GM19397 (cell line): ENCODE data around the gene KCNJ18.
"Not testable (repeated sequence)": the region's sequence is repeated elsewhere in the genome, so short reads cannot be mapped to it uniquely, and the experiment has no call there.

ENCODE experiments used
- ATAC-seq: cut with Tn5 transposase; IDR thresholded peaks from one replicate; pipeline ENCODE4 v1.9.1; 2021; ENCODE audit warnings: mild to moderate bottlenecking, moderate library complexity; ENCODE audit not compliant: unreplicated experiment

KCNJ18 gene

GRCh38 chr17:21670361-21671155, 21.8 kb upstream of the KCNJ18 start:
- ATAC-seq, result not testable (repeated sequence)

DNA sequence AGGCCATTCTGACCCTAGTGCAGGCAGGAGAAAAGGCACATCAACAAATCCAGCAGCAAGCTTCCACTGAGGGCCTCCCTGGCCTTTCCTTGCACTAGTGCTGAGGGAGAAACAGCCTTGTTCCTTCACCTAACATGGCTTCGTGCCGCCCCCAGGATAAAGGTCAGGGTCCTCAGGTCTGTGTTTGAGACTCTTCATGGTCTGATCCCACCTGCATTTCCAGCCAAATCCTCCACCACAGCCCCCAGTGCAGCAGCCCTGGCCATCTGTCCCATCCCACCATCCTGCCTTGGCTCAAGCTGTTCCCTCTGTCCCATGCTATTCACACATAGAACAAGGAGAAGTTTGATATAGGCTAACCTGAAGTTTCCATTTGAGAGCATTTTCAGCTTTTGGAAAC, 20.9 kb upstream of the KCNJ18 start:
- ATAC-seq, result not testable (repeated sequence)

DNA sequence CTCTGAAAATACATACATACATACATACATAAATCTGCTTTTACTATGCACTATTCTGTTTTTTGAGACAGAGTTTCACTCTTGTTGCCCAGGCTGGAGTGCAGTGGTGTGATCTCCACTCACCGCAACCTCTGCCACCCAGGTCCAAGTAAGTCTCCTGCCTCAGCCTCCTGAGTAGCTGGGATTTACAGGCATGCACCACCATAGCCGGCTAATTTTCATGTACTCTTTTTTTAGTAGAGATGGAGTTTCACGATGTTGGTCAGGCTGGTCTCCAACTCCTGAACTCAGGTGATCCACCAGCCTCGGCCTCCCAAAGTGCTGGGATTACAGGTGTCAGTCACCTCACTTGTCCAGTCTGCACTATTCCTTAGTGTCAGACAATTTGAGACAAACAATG, 20.5 kb upstream of the KCNJ18 start:
- ATAC-seq, result not testable (repeated sequence)

DNA sequence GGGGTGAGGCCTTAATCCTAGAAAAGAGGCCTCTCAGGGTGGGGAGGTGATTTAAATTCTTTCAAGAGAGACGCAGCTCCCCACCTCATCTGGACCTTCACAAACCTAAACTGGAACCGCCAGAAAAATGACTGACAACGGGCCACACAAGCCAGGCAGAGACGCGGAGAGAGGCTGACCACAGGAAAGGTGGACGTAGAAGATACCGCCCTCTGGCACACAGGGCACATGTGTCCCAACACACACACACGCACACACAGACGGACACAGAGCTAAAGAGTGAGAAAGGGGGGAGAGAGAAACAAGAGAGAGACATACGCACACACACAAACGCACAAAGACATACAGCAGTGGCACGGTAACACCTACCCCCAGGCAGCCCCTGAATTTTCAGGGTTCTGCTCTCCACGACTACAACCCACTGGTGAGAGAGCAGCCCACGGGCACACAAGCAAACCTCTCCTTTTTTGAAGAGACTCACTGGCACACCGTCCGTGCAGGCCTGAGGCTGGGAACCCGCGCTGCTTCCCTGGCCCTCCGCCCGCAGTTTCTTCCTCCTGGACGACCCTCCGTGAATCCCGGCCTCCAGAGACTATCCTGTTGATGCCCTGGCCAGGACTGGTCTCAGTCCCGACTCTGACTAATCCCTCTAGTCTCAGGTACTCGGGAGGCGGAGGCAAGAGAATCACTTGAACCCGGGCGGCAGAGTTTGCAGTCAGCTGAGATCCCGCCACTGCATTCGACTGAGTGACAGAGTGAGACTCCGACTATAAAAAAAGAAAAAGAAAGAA, 18.7 kb upstream of the KCNJ18 start:
- not testable (repeated sequence) for ATAC-seq

- ATAC-seq, result no peak
Measured at GRCh38 chr17:21674242-21674731, 18.0 kb upstream of the KCNJ18 start.

GRCh38 chr17:21674891-21675738, 17.2 kb upstream of the KCNJ18 start:
- ATAC-seq, result not testable (repeated sequence)

DNA sequence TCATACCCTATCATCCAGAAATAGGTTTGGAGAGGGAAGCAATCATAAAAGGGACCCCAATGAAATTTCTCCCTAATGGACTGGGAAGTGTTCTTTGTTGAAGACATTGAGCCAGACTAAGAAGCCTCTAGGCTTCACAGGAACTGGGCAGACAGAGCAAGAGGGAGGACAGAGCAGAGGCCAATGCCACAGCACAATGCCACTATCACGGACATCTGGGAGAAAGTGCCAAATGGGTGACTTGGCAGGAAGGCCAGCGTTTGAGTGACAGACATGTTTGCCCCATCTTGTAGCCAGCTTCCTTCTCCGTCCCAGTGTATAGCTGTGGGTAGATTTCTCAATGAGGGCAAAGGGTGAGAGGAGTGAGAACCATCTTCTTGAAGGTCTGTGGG, 16.6 kb upstream of the KCNJ18 start:
- ATAC-seq, result not testable (repeated sequence)

- no peak for ATAC-seq
Measured at GRCh38 chr17:21676281-21677111, 15.8 kb upstream of the KCNJ18 start.

- no peak for ATAC-seq
Measured at GRCh38 chr17:21677126-21677910, 15.0 kb upstream of the KCNJ18 start.

- ATAC-seq, result no peak
Measured at GRCh38 chr17:21677911-21678310, 14.4 kb upstream of the KCNJ18 start.

DNA sequence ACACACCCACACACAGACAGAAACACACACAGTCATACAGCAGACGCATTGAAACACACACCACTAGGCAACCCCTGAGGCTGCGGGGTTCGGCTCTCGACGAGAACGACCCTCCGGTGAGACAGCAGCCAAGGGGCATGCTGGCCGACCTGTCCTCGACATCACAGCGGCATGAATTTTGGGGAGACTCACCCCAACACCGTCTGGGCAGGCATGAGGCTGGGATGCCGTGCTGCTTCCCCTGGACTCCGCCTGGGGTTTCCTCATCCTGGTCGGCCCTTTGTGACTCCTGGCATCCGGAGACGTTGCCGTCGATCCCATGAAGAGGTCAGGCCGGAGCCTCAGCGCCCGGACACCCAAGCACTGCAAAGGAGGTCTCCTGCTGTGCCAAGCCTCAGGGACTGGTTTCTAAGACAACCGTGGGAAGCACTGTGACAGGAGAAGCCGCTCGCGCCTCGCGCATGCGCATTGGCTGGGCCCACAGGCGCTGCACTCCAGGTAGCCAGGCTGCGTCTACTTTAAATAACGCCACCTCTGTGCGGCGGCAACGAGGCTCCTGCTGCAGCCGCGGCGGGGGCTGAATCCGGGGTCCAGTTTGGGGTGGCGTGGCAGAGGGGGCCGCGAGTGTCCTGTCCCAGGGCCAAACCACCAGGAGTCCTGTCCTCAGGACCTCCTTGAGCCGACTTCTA, 13.8 kb upstream of the KCNJ18 start:
- no peak for ATAC-seq

DNA sequence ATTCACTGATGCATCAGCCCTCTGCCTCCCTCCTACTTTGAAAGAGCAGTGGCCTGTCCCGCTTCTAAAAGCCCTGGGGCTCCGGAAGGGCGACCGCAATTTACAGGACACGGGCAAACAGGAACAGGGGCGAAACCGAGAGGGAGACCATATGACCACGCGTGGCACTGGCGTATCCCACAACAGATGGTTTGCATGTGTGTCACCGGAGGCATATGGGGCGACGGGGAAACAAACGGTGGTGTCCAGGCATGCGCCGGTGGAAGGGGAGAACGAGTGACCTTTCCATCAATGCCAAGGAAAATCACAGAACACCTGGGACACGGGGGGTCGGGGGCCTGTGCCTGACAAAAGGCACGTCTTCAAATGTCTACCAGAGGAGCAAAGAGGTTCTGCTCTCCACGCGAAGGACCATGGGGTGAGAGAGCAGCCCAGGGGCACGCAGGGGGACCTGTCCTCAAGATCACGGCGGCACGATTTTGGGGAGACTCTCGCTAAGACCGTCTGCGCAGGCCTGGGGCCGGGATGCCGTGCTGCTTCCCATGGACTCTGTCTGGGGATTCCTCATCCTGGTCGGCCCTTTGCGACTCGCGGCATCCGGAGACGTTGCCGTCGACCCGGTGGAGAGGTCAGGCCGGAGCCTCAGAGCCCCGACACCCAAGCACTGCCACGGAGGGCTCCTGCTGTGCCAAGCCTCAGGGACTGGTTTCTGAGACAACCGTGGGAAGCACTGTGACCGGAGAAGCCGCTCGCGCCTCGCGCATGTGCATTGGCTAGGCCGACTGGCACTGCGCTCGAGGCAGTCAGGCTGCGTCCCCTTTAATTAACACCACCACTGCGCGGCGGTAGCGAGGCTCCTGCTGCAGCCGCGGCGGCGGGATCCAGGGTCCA, 12.8 kb upstream of the KCNJ18 start:
- no peak for ATAC-seq

DNA sequence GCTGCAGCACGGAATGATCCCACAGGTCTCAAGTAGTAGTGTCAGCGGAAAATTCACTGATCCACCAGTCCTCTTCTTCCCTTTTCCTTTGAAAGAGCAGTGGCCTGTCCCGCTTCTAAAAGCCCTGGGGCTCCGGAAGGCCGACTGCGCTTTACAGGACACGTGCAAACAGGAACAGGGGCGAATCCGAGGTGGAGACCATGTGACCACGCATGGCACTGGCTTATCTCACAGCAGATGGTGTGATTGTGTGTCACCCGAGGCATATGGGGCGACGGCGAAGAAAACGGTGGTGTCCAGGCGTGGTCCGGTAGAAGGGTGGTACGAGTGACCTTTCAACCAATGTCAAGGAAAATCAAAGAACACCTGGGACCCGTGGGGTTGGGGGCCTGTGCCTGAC, 12.0 kb upstream of the KCNJ18 start:
- no peak for ATAC-seq

DNA sequence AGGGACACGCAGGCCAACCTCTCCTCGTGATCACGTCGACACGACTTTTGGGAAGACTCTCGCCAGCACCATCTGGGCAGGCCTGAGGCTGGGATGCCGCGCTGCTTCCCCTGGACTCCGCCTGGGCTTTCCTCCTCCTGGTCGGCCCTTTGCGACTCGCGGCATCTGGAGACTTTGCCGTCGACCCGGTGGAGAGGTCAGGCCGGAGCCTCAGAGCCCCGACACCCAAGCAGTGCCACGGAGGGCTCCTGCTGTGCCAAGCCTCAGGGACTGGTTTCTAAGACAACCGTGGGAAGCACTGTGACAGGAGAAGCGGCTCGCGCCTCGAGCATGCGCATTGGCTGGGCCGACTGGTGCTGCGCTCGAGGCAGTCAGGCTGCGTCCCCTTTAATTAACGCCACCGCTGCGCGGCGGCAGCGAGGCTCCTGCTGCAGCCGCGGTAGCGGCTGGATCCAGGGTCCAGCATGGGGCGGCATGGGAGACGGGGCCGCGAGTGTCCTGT, 11.4 kb upstream of the KCNJ18 start:
- ATAC-seq, result not testable (repeated sequence)

DNA sequence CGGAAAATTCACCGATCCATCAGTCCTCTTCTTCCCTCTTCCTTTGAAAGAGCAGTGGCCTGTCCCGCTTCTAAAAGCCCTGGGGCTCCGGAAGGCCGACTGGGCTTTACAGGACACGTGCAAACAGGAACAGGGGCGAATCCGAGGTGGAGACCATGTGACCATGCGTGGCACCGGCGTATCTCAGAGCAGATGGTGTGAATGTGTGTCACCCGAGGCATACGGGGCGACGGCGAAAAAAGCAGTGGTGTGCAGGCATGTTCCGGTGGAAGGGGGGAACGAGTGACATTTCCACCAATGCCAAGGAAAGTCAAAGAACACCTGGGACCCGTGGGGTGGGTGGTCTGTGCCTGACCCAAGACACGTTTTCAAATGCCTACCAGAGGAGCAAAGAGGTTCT, 10.7 kb upstream of the KCNJ18 start:
- ATAC-seq, result not testable (repeated sequence)

- ATAC-seq, result not testable (repeated sequence)
Measured at GRCh38 chr17:21682130-21682529, 10.2 kb upstream of the KCNJ18 start.

DNA sequence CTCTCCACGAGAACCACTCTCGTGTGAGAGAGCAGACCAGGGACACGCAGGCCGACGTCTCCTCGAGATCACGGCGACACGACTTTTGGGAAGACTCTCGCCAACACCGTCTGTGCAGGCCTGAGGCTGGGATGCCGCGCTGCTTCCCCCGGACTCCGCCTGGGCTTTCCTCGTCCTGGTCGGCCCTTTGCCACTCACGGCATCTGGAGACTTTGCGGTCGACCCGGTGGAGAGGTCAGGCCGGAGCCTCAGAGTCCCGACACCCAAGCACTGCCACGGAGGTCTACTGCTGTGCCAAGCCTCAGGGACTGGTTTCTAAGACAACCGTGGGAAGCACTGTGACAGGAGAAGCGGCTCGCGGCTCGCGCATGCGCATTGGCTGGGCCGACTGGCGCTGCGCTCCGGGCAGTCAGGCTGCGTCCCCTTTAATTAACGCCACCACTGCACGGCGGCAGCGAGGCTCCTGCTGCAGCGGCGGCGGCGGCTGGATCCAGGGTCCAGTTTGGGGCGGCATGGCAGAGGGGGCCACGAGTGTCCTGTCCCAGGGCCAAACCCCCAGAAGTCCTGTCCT, 9.1 kb upstream of the KCNJ18 start:
- ATAC-seq, result not testable (repeated sequence)
